PFSK-1 (cell line): ENCODE measurements around the gene STRN3.

ENCODE experiments used
- FOXP2 ChIP-seq: optimal IDR thresholded peaks from 2 replicates; pipeline ENCODE3; 2011; ENCODE audit warnings: borderline replicate concordance, control low read depth, inconsistent platforms; ENCODE audit not compliant: insufficient read depth; ENCODE audit errors: extremely low read length, extremely low read depth
- POLR2AphosphoS5 ChIP-seq: IDR thresholded peaks from 2 replicates; pipeline ENCODE4 v1.6.1; 2012; ENCODE audit warnings: low read depth, mild to moderate bottlenecking, control low read depth, low read length, moderate library complexity
- SIN3A ChIP-seq: IDR thresholded peaks from 2 replicates; pipeline ENCODE4 v1.6.1; 2012; ENCODE audit warnings: mild to moderate bottlenecking, low read length, moderate library complexity, borderline replicate concordance; ENCODE audit not compliant: insufficient read depth
- TAF1 ChIP-seq: IDR thresholded peaks from 2 replicates; pipeline ENCODE4 v1.6.1; 2012; ENCODE audit warnings: low read length, control low read depth, borderline replicate concordance; ENCODE audit not compliant: insufficient read depth
- TF ChIP-seq, protein P1 (sequence below), 2 experiments: IDR thresholded peaks; 2 replicates each; pipeline versions ENCODE4 v1.6.1 to v1.8.0; 2011 to 2012; ENCODE audit warnings: low read depth in 2 of 2, low read length in 2 of 2, control low read depth in 1 of 2, inconsistent platforms in 1 of 2, mild to moderate bottlenecking in 1 of 2, moderate library complexity in 1 of 2; ENCODE audit not compliant: insufficient read depth in 1 of 2

Gene STRN3

DNA sequence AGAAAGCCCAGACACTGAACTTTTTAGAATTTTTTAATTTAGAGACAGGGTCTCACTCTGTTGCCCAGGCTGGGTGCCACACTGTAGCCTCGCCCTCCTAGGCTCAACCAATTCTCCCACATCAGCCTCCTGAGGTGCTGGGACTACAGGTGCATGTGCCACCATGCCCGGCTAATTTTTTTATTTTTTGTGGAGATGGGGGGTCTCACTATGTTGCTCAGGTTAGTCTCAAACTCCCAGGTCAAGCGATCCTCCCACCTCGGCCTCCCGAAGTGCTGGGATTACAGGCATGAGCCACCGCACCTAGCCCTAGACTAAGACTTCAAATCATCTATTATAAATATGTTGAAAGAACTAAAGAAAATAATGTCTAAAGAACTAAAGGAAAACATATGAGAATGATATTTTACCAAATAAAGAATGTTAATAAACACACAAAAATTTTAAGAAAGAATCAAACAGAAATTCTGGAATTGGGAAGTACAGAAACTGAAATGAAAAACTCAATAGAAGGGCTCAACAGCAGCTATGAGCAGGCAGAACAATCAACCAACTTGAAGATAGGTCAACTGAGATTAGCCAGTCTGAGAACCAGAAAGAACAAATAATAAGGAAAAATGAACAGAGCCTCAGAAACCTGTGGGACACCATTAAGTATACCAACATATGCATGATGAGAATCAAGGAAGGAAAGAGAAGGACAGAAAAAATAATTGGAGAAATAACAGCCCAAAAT, 27.0 kb downstream of the STRN3 start:
- TF ChIP-seq FOXP2 (no peak), SIN3A (no peak), POLR2AphosphoS5 (no peak), TAF1 (no peak)
- TF ChIP-seq, protein P1, sequence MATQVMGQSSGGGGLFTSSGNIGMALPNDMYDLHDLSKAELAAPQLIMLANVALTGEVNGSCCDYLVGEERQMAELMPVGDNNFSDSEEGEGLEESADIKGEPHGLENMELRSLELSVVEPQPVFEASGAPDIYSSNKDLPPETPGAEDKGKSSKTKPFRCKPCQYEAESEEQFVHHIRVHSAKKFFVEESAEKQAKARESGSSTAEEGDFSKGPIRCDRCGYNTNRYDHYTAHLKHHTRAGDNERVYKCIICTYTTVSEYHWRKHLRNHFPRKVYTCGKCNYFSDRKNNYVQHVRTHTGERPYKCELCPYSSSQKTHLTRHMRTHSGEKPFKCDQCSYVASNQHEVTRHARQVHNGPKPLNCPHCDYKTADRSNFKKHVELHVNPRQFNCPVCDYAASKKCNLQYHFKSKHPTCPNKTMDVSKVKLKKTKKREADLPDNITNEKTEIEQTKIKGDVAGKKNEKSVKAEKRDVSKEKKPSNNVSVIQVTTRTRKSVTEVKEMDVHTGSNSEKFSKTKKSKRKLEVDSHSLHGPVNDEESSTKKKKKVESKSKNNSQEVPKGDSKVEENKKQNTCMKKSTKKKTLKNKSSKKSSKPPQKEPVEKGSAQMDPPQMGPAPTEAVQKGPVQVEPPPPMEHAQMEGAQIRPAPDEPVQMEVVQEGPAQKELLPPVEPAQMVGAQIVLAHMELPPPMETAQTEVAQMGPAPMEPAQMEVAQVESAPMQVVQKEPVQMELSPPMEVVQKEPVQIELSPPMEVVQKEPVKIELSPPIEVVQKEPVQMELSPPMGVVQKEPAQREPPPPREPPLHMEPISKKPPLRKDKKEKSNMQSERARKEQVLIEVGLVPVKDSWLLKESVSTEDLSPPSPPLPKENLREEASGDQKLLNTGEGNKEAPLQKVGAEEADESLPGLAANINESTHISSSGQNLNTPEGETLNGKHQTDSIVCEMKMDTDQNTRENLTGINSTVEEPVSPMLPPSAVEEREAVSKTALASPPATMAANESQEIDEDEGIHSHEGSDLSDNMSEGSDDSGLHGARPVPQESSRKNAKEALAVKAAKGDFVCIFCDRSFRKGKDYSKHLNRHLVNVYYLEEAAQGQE (IDR thresholded peaks at IDR 0.05; ENCODE audit: insufficient read depth in 1 of 2, low read depth in 2 of 2, low read length in 2 of 2): no peak

DNA sequence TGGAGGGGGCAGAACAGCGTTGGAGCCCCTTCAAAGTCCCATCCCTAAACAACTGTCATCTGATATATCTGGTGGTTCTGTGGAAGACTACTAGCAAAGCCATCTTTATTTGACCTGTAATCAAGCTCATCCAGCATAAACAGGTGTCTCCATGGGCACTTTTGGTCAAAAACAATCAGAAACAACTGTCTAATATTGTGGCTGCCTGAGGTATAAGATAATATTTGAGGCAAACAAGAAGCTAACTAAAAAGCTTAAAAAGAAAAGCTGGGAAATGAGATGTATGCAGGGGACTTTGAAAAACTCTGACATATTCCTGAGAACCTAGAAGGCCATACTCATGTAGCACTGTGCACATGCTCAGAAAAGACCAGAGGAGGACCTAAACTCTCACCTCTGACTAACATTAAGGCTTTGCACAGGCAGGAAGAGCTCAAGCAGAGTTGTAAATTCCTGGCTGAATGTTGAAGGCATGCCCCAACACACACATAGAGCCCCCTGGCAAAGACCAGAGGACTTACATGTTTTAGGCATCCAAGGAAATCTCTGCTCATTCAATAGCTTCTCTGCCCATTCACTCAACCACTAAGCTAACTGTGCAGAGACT, 28.0 kb downstream of the STRN3 start:
- TF ChIP-seq, protein P1 (IDR thresholded peaks at IDR 0.05; ENCODE audit: insufficient read depth in 1 of 2, low read depth in 2 of 2, low read length in 2 of 2): no peak
- TF ChIP-seq POLR2AphosphoS5: no peak
- TF ChIP-seq TAF1: no peak
- no peak for TF ChIP-seq FOXP2
- TF ChIP-seq SIN3A: no peak

DNA sequence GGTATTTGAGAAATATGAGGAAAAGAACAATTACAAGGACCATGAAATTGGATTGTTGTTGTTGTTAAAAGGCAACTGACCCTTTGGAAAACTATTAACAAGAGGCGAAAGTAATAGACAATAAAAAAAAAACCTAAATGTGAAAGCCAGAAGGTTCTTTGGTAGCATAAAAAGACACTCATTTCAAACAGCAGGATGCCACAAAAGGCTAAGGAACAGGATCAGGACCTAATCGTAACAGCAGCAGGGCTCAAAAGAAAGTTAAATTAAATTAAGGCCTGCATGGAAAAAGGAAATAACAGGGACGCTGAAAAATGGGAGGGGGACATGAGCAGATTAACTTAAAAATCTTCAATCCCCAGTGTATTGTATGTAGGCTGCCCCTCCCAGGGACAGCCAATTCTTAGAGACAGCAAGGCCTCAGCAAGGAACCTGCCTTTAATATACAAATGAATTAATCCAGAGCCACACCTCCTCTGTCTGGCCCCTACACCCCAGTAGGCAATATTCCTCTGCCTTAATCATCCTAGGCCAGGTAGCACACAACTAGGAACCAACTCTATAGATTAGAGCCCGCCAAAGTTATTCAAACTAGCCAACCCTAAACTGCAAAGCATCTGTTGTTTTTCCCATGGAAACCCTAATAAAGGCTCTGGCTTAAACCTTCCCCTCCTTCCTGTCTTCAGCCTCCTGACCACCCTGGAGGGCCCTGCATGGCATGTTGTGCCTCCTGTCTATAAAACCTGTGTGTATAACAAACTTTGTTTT, 29.1 kb downstream of the STRN3 start:
- TF ChIP-seq POLR2AphosphoS5 (no peak), TAF1 (no peak), FOXP2 (no peak), SIN3A (no peak)
- TF ChIP-seq, protein P1 (IDR thresholded peaks at IDR 0.05; ENCODE audit: insufficient read depth in 1 of 2, low read depth in 2 of 2, low read length in 2 of 2): no peak

DNA sequence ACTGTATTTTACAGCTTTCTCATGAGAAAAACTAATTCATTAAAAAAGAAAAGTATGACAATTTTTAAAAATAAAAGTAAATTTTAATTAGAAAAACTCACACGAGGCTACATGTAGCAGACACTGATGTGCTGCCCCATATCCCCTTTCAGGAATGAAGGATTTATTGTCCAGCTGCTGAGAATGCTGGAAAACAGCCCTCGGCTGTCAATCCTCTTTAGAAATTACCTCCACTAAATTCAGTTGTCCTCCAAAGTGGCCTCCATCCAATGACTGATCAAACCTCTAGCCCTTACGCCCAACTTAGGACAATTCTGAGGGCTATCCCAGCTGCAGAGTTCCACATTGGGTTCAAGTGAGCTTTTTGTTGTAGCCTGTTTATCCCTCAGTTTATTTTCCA, 30.5 kb downstream of the STRN3 start:
- TF ChIP-seq SIN3A: no peak
- no peak for TF ChIP-seq POLR2AphosphoS5
- TF ChIP-seq TAF1: no peak
- no peak for TF ChIP-seq FOXP2
- TF ChIP-seq, protein P1 (IDR thresholded peaks at IDR 0.05; ENCODE audit: insufficient read depth in 1 of 2, low read depth in 2 of 2, low read length in 2 of 2): no peak
